GM19324 (cell line): ENCODE measurements around the gene LSM3.

Source experiments
- ATAC-seq: cut with Tn5 transposase; IDR thresholded peaks from one replicate; pipeline ENCODE4 v1.9.1; 2021; ENCODE audit warnings: mild to moderate bottlenecking, moderate library complexity; ENCODE audit not compliant: unreplicated experiment, low FRiP score

Gene LSM3

DNA sequence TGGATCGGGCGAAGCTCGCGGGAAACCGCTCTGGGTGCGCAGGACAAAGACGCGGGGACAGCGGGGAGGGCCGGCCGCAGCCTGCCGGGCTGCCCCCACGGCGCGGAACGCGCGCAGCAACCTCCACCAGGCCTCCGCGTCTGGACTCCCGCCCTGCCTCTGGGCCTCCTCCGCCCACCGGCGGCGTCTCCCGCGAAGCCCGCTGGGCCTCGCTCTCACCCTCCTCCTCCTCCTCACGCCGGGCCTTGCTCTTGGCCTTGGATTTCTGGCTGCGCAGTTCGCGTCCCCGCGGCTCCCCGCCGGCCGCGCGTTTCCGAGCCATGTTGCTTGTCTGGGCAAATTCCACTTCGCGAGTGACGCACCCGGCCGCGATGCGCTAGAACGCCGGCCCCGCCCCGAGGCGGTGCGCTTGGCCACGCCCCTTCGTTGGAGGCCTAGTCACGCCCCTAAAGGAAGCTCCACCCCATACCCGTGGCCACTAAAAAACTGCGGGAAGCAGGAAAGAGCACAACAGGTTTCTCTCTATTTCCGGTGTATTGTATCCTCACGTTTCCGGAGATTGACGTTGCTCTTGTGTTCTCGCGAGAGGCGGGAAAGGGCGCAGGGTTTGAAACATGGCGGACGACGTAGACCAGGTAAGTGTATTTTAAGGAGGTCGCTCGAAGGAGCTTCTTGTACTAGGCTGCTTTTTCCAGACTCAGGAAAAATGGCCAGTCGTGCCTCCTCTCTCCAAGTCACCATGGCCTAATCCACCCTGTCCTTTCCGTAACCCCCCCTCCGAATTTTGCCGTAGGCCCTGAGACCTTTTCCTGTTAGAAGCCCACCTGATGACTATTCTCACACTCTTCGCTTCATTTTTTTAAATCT is at the start of gene LSM3, which contains the start of gene XPC:
TSS of gene LSM3 (plus strand) at position 571 of the 867 bp plus-strand sequence. CDS start at position 615, 44 bp downstream.
TSS of gene XPC (minus strand) at position 355 of the 867 bp plus-strand sequence. CDS start at position 322, 33 bp downstream.
- ATAC-seq, result peak; percentile 96

DNA sequence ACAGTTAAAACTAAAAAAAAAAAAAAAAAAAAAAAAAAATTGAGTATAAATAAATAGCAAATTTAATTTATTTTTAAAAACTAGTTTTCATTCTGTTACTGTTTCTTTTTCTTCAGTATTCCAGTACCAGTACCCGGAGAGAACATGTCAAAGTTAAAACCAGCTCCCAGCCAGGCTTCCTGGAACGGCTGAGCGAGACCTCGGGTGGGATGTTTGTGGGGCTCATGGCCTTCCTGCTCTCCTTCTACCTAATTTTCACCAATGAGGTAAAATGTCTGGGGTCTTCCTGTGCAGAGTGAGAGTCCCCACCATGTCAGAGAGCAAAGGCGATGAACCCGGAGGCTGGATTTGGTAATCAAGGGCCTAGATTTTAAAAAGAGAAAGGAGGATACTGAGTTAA is 49.3 kb upstream of the LSM3 start:
- no peak for ATAC-seq

DNA sequence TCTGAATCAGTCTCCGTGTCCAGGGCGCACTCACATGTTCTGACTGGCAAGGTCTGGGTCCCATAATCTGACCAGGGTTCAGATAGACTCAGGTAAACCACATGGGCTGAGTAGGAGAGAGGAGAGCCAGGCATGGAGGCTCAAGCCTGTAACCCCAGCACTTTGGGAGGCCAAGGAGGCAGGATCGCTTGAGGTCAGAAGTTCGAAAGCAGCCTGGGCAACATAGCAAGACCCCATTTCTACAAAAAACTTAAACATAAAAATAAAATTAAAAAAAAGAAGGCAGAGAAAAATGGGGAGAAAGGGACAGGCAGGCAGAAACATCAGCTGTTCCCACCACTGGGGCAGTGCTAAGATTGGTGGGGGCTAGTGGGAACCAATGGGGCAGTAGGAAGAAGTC is 48.4 kb upstream of the LSM3 start:
- ATAC-seq, result no peak

DNA sequence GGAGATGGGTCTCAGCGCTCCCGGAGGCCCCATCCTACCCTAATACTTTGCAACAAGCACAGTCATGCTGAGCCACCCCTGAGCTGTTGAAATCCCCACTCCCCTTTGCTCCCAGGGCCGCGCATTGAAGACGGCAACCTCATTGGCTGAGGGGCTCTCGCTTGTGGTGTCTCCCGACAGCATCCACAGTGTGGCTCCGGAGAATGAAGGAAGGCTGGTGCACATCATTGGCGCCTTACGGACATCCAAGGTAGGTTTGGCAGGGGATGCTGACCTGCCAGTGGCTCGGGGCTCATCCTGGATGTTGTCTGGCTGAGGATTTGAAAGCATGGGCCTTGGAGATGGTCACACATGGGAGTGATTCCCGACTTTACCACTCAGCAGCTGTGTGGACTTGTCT is 47.9 kb upstream of the LSM3 start:
- no peak for ATAC-seq

DNA sequence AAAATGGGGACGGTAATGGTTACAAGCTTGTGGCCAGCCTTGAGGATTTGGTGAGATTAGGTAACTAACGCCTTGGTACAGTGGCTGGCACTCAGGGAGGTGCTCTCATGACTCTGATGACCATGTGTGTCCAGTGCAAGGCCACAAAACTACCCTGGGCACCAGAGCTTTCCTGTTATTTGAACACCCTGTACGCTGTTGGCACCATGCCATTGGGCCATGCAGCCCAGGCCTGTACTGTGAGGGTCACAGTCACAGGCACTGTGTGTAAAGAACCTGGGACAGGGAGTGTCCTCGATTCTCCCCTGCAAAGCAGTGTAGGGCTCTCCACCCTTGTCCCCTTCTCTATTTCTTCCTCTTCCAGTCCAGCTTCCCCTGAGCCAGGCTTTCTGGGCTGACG is 47.5 kb upstream of the LSM3 start:
- no peak for ATAC-seq

DNA sequence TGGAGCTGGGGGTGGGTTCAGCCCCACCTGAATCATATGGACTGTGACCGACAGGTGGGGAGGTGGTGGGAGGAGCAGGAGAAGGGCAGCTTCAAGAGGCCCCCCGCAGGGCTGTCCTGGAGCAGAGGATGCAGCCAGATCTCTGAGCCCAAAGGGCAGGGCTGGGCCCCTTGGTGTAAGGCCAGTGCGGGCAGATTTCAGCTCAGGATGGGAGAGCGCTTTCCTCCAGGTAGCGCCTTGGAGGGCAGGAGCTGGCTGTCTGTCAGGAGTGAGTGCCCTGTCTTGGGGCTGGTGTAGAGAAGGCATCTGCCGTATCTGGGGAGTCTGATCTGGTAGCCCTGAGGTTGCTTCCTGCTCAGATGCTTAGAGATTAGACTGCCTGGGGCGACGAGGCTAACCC is 46.5 kb upstream of the LSM3 start:
- no peak for ATAC-seq

DNA sequence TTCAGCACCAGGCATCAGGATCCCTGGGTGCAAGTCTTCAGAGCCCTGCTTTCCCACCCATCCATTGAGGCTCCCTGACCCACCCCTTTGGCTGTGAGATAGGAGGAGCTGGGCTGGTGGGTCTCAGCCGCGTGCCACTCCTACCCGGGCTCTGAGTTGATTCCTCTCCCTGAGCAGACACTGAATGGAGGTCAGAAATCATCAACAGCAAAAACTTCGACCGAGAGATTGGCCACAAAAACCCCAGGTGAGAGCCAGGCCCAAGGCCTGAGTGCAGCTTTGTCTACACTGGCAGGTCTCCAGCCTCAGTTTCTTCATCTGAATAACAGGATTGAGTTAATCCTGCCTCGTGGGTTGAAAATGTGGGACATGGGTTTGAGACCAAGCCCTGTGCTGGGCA is 45.9 kb upstream of the LSM3 start:
- ATAC-seq, result no peak

DNA sequence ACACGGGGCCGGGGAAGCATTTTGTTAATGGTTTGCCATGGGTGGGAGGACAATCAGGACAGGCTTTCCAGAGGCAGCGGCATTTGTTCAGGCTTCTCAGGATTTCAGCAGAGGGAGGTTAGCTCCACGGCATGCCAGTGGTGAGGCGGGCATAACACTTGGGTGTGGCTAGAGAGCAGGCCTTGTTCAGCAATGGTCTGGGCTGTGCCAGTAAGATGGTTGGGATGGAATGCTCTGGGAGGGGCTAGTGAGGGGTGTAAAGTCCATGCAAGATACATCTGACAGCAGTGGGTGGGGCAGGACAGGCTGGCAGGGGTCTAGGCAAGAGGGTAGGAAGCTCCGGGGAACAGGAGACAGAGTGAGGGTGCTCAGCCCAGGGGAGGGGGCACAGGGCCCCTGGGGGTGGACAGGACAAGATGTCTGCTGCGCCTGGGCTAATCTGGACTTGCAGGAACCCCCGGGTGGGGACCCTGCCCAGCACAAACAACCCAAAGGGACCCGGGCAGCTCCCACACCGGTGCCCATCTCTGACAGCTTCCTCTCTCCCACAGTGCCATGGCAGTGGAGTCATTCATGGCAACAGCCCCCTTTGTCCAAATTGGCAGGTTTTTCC is 45.3 kb upstream of the LSM3 start:
- ATAC-seq, result no peak

DNA sequence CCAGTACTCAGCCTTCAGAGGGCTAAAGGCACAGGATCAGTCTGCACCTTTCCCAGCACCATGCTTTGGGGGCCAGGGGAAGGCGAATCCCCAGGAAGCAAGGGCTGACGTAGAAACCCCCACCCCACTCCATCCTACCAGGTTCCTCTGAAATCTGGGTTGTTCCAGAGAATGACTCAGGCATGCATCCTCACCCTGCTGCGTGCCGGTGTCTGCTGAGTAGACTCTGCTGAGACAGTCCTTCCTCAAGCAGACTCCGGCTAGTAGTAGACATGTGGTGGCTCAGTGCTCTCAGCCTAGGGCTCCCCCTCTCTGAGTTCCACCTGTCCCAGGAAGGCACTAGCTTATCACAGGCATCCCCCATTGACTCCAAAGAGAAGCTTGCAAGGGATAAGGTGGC is 44.7 kb upstream of the LSM3 start:
- no peak for ATAC-seq

DNA sequence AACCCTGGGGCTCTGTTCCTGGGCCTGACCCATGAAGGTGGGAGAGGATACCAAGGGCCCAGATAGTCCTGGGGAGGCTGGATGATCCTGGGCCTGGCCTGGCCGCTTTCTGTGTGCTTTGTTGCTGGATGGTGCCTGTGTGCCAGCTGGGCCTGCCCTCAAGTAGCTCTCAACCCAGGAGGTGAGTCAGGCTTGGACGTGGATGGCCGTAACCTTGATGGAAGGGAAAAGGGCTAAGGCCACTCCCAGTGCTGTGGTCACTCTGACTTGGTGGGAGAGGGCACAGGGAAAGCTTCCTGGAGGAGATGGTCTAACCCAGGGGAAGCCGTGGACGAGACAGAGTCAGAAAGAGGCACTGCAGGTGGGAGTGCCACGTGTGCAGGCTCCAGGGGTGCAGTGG is 44.3 kb upstream of the LSM3 start:
- ATAC-seq, result no peak

DNA sequence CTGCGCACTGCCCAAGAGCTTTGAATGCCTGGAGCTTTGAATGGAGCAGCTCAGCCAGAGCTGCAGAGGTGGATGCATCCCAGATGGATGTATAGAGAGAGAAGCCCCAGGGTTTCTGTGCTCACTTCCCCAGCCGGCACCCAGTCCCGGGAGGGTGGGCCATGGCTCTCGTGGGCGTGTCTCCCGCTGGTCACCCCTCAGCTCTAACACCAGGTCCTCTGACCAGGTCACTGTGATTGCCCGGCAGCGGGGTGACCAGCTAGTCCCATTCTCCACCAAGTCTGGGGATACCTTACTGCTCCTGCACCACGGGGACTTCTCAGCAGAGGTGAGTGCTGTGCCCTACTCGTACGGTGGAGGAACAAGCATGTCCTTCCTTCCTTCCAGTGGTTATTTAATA is 43.0 kb upstream of the LSM3 start:
- no peak for ATAC-seq

DNA sequence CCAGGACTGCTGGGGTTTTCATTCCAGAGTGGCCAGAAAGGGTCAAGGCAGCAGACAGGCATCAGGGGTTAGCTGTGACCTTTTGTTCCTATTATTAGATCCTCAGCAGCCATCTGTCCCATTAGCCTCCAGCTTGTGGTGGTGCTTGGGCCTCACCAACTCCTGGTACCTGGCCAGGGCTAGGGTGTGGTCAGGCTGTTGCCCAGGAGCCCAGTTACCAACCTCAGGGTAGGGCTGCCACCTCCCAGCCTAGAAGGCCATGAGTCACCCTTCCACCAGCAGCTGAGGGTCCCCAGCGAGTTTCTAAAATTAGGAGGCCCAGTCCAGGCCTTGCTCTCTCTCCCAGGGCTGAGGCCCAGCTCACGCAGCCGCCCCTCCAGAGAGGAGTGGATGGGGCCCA is 41.6 kb upstream of the LSM3 start:
- no peak for ATAC-seq

DNA sequence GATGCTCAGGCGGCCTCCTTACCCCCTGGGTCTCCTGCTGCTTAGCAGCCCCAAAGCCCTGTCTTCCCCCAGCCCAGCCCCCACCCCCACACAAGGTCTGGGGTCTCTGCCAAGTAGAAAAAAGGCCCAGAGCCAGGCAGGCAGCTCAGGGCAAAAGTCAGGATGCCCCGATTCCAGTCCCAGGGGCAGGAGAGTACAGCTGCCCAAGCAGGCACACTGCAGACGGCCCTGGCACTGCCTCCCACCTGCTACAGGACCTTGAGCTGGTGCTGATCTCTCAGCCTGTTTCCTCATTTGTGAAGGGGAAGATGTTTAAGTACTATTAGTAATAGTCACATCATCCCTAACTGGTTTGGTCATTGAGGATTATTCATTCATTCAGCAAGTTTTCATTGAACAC is 41.2 kb upstream of the LSM3 start:
- ATAC-seq, result no peak

DNA sequence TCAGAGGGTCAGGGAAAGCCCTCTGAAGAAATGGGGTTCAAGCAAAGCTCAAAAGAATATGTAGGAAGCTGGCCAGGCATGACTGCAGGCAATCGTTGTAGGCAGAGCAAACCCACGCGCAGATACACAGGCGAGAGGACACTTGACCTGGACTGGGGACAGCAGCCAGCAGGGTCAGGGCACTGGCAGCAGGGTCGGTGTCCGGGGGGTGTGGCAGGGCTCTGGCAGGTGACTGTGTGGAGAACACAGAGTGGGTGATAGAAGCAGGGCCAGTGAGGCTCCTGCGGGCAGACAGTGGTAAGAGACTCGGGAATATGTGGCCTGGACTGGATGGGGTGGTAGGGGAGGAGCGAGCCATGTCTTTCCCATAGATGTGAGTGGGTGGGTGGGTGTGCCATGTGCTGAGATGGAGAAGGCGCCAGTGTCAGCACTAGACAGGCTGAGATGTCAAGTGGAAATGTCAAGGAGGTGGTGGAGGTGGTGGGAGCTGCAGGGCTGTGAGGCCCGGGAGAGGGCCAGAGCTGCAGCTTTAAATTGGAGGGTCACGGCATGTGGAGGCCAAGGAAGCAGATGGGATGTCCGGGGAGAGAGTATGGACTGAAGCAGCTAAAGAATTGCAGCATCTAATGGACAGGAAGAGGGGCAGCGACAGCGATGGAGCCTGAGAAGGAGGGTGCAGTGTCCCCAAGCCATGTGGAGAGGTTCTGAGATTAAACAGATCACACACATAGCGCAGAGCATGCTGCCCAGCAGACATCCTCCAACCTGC is 40.3 kb upstream of the LSM3 start:
- ATAC-seq, result no peak

DNA sequence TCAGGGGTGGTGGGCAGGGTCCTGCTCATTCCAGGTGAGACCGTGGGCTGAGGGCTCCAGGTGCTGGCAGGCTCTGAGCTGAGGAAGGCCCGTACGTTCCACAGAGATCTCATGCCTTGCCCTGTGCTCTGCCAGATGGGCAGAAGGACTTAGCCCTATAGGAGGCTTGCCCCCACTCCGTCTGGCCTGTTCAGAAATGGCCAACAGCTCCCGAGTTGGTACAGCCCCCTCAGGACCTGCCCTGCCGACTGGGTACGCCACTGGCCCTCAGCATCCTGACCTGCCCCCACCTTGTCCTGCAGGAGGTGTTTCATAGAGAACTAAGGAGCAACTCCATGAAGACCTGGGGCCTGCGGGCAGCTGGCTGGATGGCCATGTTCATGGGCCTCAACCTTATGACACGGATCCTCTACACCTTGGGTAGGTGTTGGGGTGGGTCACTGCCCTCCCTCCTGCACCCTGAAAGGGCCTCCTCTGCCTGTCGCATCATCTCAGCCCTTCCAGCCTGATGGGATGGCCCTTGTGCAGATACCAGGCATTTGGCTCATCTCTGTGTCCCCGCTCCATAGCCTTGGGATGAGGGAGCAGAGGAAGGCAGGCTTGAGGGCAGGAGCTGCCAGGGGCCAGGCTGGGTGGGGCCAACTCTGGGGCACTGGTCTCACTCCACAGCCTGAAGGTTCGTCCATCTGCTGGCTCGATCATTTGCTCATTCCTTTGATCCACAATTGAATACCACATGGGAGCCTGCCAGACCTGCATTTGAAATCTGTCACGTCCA is 39.5 kb upstream of the LSM3 start:
- no peak for ATAC-seq

DNA sequence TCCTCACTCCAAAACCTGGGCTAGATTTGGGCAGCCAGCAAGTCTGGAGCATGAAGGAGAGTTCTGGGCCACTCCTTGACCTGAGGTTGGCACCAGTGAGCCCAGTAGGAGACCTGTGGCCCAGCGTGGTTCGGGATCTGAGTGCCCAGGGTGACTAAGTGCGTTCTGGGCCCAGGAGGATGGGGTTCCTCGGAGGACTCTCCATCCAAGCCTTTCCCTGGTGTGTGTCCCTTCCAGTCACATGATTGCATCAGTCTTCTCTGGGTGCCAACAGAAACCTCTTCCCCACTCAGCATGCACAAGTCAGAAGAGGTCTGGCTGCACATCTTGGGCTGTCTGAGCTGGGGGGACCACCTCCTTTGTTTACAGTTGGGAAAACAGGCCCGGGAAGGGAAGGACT is 38.8 kb upstream of the LSM3 start:
- ATAC-seq, result no peak

DNA sequence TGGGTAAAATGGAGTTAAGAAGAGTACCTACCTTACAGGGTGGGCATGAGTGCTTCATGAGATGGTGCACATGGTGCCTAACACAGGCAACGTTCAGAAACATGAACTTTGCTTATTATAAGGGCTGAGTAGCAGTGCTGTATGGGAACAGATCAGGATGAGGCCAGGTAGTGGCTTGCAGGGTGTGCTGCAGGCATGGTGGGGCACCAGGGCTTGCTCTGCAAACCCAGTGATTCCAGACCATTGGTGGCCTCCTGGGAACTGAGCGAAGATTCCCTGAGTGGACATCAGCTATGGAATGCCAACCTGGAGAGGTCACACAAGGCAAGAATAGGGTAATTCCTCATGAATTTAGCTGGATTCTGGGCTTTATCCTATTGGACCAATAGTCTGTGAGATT is 37.9 kb upstream of the LSM3 start:
- ATAC-seq, result no peak

DNA sequence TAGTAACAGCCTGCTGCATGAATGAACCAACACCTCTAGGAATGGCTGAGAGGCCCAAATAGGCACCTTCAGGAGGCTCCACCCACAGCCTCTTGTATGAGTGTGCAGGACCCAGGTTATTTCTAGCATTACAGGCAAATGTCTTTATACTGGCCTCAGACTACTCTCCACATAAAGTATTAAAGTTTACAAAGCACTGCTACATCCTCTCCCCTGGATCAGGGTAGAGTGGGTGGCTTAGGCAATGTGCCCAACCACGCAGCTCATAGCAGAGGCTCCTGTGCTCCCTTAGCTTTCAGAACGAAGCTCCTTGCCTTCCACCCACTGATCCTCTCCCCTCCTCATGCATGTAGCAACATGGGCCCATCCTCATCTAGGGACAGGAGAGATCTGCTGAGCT is 37.5 kb upstream of the LSM3 start:
- ATAC-seq, result no peak

DNA sequence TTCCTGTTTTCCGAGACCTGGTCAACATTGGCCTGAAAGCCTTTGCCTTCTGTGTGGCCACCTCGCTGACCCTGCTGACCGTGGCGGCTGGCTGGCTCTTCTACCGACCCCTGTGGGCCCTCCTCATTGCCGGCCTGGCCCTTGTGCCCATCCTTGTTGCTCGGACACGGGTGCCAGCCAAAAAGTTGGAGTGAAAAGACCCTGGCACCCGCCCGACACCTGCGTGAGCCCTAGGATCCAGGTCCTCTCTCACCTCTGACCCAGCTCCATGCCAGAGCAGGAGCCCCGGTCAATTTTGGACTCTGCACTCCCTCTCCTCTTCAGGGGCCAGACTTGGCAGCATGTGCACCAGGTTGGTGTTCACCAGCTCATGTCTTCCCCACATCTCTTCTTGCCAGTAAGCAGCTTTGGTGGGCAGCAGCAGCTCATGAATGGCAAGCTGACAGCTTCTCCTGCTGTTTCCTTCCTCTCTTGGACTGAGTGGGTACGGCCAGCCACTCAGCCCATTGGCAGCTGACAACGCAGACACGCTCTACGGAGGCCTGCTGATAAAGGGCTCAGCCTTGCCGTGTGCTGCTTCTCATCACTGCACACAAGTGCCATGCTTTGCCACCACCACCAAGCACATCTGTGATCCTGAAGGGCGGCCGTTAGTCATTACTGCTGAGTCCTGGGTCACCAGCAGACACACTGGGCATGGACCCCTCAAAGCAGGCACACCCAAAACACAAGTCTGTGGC is 36.8 kb upstream of the LSM3 start:
- ATAC-seq, result no peak
